GM12892 (cell line): ENCODE measurements around the gene ASXL2.

Source experiments
- POLR2A ChIP-seq: IDR thresholded peaks from 2 replicates; pipeline ENCODE4 v1.6.1; 2011; ENCODE audit warnings: low read depth, low read length, control low read depth
- POLR2AphosphoS5 ChIP-seq: IDR thresholded peaks from 2 replicates; pipeline ENCODE4 v1.6.1; 2011; ENCODE audit warnings: low read depth, low read length, control low read depth
- TAF1 ChIP-seq: IDR thresholded peaks from 2 replicates; pipeline ENCODE4 v1.6.1; 2011; ENCODE audit warnings: low read depth, mild to moderate bottlenecking, control low read depth, low read length, borderline replicate concordance

DNA sequence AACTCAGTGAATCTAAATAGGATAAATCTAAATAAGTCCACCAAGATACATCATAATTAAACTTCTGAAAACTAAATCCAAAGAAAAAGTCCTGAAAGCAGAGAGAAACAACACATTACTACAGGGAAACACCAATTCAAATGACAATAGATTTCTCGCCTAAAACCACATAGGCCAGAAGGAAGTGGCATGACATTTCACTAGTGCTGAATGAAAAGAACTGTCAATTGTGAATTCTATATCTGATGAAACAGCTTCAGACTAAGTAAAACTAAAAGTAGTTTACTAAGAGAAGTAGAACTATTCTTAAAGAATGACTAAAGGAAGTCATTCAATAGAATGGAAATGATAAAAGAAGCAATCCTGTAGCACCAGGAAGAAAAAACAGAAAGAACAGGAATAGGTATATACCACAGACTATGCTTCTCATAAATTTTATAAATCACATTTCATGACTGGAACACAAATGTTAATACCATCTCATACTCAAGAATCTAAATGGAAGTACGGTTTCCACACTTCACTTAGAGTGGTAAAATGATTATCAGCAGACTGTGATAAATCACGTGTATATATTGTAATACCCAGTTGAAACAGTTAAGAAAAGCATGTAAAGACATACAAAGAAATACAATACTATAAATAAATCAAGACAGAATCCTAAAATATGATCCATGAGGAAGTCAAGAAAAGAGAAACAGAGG, 46.4 kb downstream of the ASXL2 start:
- no peak for TF ChIP-seq TAF1
- TF ChIP-seq POLR2AphosphoS5: no peak
- no peak for TF ChIP-seq POLR2A
